Smooth muscle cell of bladder (primary cell): ENCODE data around the gene ACD. TPM values are rescaled to one million over a fixed set of nuclear protein-coding genes. Genes with fewer than 3 reads are reported as not detected.

Source experiments
- total RNA-seq: library from RNA; depleted of rRNA; stranded (reverse); fragments of >200 nt; gene quantifications from 2 replicates; pipeline ENCODE4 v1.2.3, GENCODE V29; 2014

ACD gene
- 8.2 and 9.5 TPM in 2 replicates for total RNA-seq

GRCh38 chr16:67659675-67660563, at the start of gene ACD:
Gene ACD (minus strand): TSS chr16:67660260. CDS start chr16:67660220, 40 bp downstream.

GRCh38 chr16:67666559-67667452, 6.7 kb upstream of the ACD start, which contains the start of the genes C16orf86 and ENKD1:
Gene C16orf86 (plus strand): TSS chr16:67666814. CDS start chr16:67666971, 157 bp downstream.
Gene ENKD1 (minus strand): TSS chr16:67666750. CDS start chr16:67666442, 308 bp downstream.

GRCh38 chr16:67660564-67661028, 536 bp upstream of the ACD start, which contains the start of gene PARD6A:
Gene PARD6A (plus strand): TSS chr16:67660960. CDS start chr16:67661039, 79 bp downstream.

Other genes with a start within 250 kb of the ACD start
- gene ZDHHC1, start 243.8 kb downstream of the ACD start, total RNA-seq = 5.3 and 6.5 TPM in 2 replicates
- gene HSD11B2, start 229.1 kb downstream of the ACD start, total RNA-seq = not detected in 2 replicates
- gene ATP6V0D1, start 179.1 kb downstream of the ACD start, total RNA-seq = 94.4 and 95.9 TPM in 2 replicates
- not detected in 2 replicates for gene AGRP, start 176.7 kb downstream of the ACD start, total RNA-seq
- 14.1 and 25.0 TPM in 2 replicates for gene RIPOR1, start 131.4 kb downstream of the ACD start, total RNA-seq
- 12.7 and 15.7 TPM in 2 replicates for gene CTCF, start 97.7 kb downstream of the ACD start, total RNA-seq
- 0.14 and 0.28 TPM in 2 replicates for gene CARMIL2, start 15.1 kb downstream of the ACD start, total RNA-seq
- gene PARD6A, start 700 bp upstream of the ACD start, total RNA-seq = 0.43 and 0.65 TPM in 2 replicates
- gene ENKD1, start 6.5 kb upstream of the ACD start, total RNA-seq = 15.5 and 16.6 TPM in 2 replicates
- 5.7 and 6.0 TPM in 2 replicates for gene C16orf86, start 6.6 kb upstream of the ACD start, total RNA-seq
- 9.1 and 13.9 TPM in 2 replicates for gene GFOD2, start 59.1 kb upstream of the ACD start, total RNA-seq
- gene RANBP10, start 146.3 kb upstream of the ACD start, total RNA-seq = 3.1 and 4.3 TPM in 2 replicates
- 0.57 and 1.2 TPM in 2 replicates for gene TSNAXIP1, start 146.6 kb upstream of the ACD start, total RNA-seq
- gene THAP11, start 182.1 kb upstream of the ACD start, total RNA-seq = 22.3 and 31.9 TPM in 2 replicates
- gene NUTF2, start 186.7 kb upstream of the ACD start, total RNA-seq = 94.4 and 101 TPM in 2 replicates
- 13.5 and 15.4 TPM in 2 replicates for gene CENPT, start 187.4 kb upstream of the ACD start, total RNA-seq
- 39.3 and 43.6 TPM in 2 replicates for gene EDC4, start 212.8 kb upstream of the ACD start, total RNA-seq
- 0.14 TPM in 1 of 2 replicates, not detected in the other for gene NRN1L, start 224.6 kb upstream of the ACD start, total RNA-seq
- 8.7 and 14.7 TPM in 2 replicates for gene PSKH1, start 233.0 kb upstream of the ACD start, total RNA-seq